ENCODE results near the gene ATRIP.

The ATRIP gene

DNA sequence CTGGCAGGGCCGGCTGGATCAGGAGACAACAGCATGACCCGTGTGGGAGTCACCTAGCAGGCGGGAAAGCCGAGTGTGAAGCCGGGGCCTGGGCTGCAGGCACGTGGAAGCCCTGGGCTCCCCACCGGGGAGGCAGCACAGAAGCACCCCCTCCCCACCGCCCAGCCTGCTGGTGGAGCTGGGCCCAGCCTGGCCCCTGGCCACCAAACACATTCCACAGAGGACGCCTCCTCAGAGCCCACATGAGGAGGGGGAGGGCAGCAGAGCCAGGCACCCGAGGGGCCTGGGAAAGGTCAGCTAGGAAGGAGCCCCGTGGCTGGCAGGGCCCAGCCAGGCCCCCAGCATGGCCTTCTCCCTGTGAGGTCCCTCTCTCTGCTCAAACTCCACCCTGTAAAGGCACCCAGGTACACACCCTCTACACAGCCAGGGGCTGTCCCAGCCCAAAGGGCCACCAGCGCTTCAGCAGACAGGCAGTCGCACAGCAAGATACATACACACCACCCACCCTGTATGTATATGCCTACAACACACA is 21.2 kb upstream of the ATRIP start:
- no peak for DNase-seq

DNA sequence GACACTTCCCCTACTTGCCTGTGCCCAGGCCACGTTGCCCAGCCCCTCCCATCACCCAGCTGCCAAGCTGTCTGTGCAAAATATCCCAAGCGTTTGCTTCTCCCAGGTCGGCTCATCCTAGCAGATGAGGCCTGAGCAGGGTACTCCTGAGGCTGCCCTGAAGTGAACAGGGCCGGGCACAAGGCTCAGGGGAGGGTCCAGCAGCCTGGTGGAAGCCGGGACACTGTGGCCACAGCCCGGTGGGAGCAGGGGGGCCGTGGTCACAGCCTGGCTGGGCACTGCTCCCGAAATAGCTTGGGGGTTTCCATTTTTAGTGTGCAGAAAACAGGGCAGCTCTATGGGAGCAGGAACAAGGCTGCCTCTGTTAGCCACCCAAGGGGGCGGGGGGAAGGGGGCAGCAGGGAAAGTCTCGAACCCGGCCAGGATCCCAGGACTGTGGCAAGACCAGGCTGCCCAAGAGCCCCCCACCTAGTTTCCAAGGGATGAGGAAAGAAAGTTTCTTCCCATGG is 20.1 kb upstream of the ATRIP start:
- no peak for DNase-seq

GRCh38 chr3:48426944-48427629 is 19.4 kb upstream of the ATRIP start:
- DNase-seq = no peak

DNA sequence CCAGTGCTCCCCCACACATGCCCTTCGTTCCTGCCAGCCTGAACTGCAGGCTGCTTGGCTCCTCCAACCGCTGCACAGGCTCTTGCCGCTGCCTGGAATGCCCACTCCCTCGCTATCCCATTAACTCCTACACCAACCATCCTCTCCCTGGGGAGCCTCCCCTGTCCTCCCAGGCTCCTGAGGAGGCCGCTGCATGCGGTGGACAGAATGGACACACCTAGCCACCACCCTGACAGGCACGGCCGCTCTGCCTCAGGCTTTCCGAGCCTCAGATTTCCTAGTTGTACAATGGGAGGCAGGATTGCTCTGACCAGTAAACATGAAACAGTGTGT is 18.9 kb upstream of the ATRIP start:
- DNase-seq = no peak

- DNase-seq = no peak
Measured at GRCh38 chr3:48428088-48428571, 18.4 kb upstream of the ATRIP start.

- no peak for DNase-seq
Measured at GRCh38 chr3:48428572-48429316, 17.8 kb upstream of the ATRIP start.

GRCh38 chr3:48429317-48429959 is 17.1 kb upstream of the ATRIP start:
- DNase-seq = no peak

- no peak for DNase-seq
Measured at GRCh38 chr3:48429960-48430707, 16.4 kb upstream of the ATRIP start, which contains the start of gene PLXNB1. PLXNB1 (minus strand) TSS chr3:48430086; CDS start chr3:48424611, 5,475 bp downstream.

GRCh38 chr3:48430708-48431101 is 15.8 kb upstream of the ATRIP start:
- DNase-seq = no peak

- no peak for DNase-seq
Measured at GRCh38 chr3:48431224-48432029, 15.1 kb upstream of the ATRIP start.

DNA sequence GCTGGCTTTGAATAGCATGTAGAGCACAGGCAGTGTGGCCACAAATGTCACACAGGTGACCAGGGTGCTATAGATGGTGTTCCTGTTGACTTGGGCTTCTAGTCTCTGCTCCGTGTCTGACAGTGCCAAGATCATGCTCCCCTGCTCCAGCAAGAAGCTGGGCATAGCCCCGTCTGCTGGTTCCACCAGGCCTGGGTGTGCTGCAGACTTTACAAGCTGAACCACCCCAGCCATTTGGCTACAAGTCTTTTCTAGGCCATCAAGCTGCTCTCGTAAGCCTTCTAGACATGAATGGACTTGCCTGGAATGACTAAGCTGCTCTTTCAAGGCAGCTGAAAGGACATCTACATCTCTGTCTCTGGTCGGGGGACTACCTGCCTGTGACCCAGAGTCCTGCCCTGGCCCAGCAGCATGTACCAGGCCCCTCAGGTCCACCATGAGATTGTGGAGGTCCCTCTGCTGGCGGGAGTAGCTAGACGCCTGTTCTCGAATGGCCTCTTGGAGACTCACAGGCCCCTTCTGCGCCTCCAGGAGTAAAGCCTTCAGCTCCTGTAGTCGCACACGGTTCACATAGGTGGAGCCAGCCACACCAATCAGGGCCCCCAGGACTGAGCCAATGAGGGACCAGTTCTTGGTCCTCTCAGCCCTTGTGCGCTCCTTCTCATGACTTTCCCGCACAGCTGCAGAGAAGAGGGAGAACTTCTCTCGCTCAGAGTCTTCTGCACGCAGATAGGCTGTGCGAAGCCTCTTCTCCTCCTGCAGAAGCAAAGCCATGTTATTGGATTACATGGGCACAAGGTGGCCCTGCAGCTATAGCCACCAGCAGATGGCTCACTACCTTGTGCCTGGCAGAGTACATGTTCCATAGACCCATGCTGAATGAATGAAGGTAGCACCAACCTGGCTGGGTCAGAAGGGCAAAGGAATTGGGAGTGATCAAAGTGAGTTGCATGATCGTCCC is 13.8 kb upstream of the ATRIP start:
- DNase-seq = no peak

DNA sequence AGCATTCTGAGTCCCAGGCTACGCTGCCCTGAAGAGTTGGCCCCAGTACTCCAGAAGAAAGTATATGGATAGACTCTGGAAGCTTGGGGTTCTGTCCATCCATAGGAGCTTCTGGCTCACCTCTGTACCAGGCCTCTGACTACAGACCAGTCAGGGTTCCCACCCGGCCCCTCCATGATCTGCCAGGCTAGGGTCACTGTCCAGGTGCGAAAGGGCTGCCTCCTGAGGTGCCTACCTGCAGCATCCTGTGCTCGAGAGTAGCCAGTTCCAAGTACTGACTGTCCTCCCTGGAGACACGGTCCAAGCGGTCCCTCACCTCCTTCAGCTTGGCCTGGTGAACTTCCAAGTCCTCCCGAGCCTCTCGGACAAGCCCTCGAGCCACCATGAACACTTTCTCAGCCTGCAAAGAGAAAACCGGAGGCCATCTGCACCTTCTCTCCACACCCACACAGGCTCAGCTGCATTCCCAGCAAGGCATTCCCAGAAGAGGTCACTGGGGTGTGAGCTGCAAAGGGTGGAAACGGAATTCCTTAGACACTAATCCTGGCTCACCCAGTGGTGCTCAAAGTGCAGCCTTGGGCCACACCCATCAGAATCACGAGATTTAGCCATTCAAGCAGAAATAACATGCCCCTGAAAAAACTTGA is 12.9 kb upstream of the ATRIP start:
- no peak for DNase-seq

DNA sequence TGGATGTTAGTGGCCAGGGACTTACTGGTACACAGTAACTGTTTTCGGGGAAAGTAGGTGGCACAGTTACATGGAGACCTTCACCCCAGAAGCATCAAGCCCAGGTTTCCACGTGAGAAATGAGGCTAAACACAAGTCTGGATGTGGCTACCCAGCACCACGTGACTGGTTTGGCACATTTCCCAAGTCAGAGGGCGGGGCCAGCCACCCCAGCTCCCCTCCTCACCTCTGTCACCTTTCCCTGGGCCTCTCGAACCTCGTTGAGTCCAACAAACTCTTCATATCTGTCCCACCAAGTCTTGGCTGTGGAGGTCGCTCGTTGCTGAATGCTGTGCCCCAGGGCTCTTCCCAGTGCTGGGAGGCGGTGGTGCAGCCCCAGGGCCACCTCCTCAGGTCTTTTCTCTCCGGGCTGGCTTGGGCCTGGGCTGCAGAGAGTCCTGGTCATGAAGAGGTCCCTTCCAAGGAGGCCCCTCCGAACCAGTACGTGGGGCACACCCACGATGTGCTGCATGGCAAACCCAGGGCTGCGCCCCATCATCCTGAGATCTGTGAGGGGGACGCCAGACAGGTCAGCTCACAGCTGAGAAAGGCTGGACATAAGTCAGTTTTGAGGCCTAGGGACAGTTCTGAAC is 11.8 kb upstream of the ATRIP start:
- no peak for DNase-seq

GRCh38 chr3:48435223-48435595 is 11.3 kb upstream of the ATRIP start:
- no peak for DNase-seq

GRCh38 chr3:48435774-48436476 is 10.6 kb upstream of the ATRIP start:
- no peak for DNase-seq

DNA sequence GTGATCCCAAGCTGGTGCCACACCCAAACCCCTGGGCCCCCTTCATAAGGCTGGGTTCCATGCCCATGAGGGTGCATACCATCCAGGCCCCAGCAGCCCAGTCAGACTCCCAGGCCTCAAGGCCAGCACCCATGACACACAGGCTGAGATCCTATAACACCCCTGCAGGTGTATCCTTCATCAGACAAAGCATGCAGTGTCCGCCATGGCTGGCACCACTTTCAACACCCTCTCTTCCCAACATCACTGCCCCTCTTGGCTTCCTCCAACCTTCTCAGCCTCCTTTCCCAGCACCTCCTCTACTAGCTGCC is 10.1 kb upstream of the ATRIP start:
- no peak for DNase-seq

GRCh38 chr3:48436855-48437254 is 9.7 kb upstream of the ATRIP start:
- DNase-seq = no peak

- DNase-seq = no peak
Measured at GRCh38 chr3:48437812-48438211, 8.7 kb upstream of the ATRIP start.
